RWPE2 (cell line): ENCODE measurements around the gene COP1.

Experiments
- ATAC-seq: fragments of 200-7000 bp; cut with Tn5 transposase; 3 replicates; pipeline ENCODE4 v1.9.1; 2021; ENCODE audit warnings: low read depth
- DNase-seq: peaks from one replicate; pipeline ENCODE4 v3.0.0-alpha.2; 2020; ENCODE audit warnings: low spot score
- H3K27ac ChIP-seq: fragments of 450-650 bp; 2 replicates; pipeline ENCODE4 v1.5.1; 2017; ENCODE audit warnings: mild to moderate bottlenecking; ENCODE audit not compliant: poor library complexity, severe bottlenecking
- H3K27me3 ChIP-seq: fragments of 250-450 bp; sonication (Bioruptor Pico); 2 replicates; pipeline ENCODE4 v1.5.1; 2021; ENCODE audit warnings: mild to moderate bottlenecking, moderate library complexity; ENCODE audit not compliant: insufficient read depth, poor library complexity, severe bottlenecking
- H3K36me3 ChIP-seq: fragments of 250-450 bp; sonication (Bioruptor Pico); 2 replicates; pipeline ENCODE4 v1.5.1; 2020; ENCODE audit warnings: low read depth, mild to moderate bottlenecking, moderate library complexity
- H3K4me1 ChIP-seq: fragments of 250-450 bp; sonication (Bioruptor Pico); 2 replicates; pipeline ENCODE4 v1.5.1; 2021; ENCODE audit warnings: mild to moderate bottlenecking, moderate library complexity; ENCODE audit not compliant: insufficient read depth, poor library complexity, severe bottlenecking
- H3K4me3 ChIP-seq: fragments of 250-450 bp; sonication (Bioruptor Pico); 2 replicates; pipeline ENCODE4 v1.5.1; 2021; ENCODE audit warnings: mild to moderate bottlenecking, moderate library complexity; ENCODE audit not compliant: severe bottlenecking
- H3K9me3 ChIP-seq: fragments of 250-450 bp; sonication (Bioruptor Pico); 2 replicates; pipeline ENCODE4 v1.5.1; 2021; ENCODE audit warnings: mild to moderate bottlenecking, moderate library complexity; ENCODE audit not compliant: severe bottlenecking
- TF ChIP-seq, protein P1 (sequence below): fragments of 450-650 bp; IDR thresholded peaks from one replicate; pipeline ENCODE4 v1.5.1; 2017; ENCODE audit warnings: mild to moderate bottlenecking, moderate library complexity; ENCODE audit not compliant: poor library complexity, severe bottlenecking

Gene COP1

DNA sequence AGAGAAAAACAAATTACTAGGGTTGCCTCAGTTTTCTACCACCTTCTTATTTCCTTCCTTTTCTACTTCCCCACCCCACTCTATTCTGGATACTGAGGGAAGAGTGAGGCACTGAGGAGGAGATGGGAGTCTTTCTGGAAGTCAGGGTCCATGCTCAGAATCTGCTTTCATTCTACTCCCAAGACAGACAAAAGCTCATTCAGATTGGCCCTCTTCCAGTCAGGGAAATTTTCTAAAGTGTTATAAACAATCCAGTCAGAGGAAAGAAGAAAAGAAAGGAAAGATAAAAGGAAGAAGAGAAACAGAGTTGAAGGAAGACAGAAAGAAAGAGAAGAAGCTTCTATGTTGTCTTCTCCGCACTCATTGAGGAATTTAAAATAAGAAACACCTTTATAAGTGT, 228.6 kb downstream of the COP1 start:
- Histone ChIP-seq H3K27me3 (no peaks in the 10 kb centered on the region), H3K27ac (no peak overlapping the region), H3K4me1 (no peaks in the 10 kb centered on the region)

DNA sequence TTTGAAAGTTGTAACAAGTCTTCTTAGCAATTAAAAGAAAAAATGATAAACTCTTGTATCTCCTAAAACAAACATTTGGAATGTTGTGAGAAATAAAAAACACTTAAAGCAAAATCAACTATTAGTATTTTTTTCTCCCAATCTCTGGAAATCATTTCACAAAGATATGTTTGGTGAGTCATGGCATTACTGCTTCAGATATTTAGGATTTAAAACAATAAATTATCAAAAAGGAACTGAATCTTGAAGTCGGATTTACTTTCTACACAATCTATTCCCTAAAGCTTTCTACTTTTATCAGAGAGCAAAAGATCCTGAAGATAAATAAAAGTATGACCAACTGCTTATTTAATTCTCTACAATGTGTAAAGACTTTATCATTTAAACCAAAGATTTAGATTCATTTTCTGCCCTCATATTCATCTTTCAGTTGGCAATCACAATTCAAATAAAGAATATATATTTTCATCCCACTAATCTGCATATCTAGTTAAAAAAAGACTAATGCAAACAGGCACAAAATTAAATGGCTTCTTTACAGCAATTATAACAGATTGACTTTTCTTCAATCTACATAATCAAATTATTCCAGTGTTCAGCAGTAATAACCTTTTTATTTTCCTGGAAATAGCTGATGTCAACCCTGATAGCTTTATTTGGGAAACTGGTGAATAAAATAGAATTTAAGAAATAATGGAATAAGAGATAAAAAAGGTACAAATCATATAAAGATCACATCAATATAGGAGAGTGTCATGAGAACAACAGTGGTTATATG, 230.0 kb downstream of the COP1 start:
- no peaks in the 10 kb centered on the region for H3K4me1 ChIP-seq
- no peak overlapping the region for H3K4me3 ChIP-seq
- no peaks in the 10 kb centered on the region for H3K27me3 ChIP-seq
- H3K9me3 ChIP-seq = peaks cover 3% of the 10 kb centered on the region
- no peak overlapping the region for H3K27ac ChIP-seq
- TF ChIP-seq, protein P1, sequence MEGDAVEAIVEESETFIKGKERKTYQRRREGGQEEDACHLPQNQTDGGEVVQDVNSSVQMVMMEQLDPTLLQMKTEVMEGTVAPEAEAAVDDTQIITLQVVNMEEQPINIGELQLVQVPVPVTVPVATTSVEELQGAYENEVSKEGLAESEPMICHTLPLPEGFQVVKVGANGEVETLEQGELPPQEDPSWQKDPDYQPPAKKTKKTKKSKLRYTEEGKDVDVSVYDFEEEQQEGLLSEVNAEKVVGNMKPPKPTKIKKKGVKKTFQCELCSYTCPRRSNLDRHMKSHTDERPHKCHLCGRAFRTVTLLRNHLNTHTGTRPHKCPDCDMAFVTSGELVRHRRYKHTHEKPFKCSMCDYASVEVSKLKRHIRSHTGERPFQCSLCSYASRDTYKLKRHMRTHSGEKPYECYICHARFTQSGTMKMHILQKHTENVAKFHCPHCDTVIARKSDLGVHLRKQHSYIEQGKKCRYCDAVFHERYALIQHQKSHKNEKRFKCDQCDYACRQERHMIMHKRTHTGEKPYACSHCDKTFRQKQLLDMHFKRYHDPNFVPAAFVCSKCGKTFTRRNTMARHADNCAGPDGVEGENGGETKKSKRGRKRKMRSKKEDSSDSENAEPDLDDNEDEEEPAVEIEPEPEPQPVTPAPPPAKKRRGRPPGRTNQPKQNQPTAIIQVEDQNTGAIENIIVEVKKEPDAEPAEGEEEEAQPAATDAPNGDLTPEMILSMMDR = no peak
- peaks cover 3% of the 10 kb centered on the region; the same call in 1 of the 2 replicates for H3K36me3 ChIP-seq
- no peak for DNase-seq
- ATAC-seq = no peak

More for the DNA sequence above, 228.6 kb downstream of the COP1 start:
- Histone ChIP-seq H3K36me3 (peaks cover 17% of the 10 kb centered on the region), H3K4me3 (no peak overlapping the region), H3K9me3 (peaks cover 3% of the 10 kb centered on the region)
- ATAC-seq (no peak), DNase-seq (no peak)
- TF ChIP-seq, protein P1 = no peak

DNA sequence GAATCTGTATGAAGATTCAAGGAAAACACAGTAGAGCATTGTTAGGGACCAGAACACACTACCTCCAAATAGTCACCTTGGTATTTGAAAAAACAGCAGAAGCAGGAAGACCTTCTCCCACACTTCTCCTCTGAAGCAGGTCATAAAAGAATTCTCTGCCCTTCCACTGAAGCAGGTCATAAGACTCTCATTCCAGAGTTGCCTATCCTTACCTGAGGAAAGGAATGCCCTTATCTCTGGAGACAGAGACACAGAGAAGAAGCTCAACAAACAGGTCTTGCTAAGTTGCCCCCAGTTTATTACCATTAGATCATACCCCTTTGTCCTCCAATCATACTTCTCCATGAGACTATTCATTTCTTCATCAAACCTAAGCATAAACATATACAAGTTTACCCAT, 237.9 kb downstream of the COP1 start:
- H3K27ac ChIP-seq = no peak overlapping the region
- no peak for DNase-seq
- ATAC-seq = no peak

DNA sequence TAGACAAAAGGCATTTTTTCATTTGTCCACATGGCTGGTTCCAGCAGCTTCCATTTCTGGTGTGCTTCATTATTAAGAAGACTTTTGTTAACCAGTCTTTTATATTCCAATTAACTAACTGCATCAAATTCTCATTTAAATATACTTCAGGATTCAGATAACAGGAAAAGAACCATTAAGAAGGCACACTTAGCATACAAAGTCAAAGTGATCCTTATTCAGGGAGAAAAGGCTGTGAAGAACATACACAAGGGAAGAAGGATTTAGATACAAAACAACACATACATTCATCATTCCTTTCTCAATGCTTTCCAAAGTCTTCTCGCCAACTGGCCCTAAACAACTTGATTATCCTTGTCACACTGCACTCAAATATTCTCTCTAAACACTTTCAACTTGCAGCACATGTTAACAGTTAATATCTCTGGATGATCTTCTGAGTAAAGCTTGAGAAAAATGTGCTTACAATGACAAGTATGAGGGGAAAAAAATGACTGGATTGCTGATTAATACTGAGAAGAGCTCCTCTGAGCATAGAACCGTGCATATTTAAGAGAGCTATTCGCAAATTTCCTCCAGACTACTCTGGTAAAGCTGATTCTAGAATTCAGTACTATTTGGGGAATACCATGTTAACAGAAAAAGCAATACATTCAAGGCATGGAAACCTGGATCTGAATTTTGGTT, 238.5 kb downstream of the COP1 start:
- Histone ChIP-seq H3K4me3 (no peak overlapping the region), H3K9me3 (no peaks in the 10 kb centered on the region), H3K4me1 (no peaks in the 10 kb centered on the region), H3K27me3 (no peaks in the 10 kb centered on the region), H3K27ac (no peak overlapping the region), H3K36me3 (peaks cover 10% of the 10 kb centered on the region)
- ATAC-seq = no peak
- DNase-seq = no peak
- TF ChIP-seq, protein P1 = no peak

More for the DNA sequence above, 237.9 kb downstream of the COP1 start:
- TF ChIP-seq, protein P1 = no peak
- Histone ChIP-seq H3K36me3 (peaks cover 10% of the 10 kb centered on the region), H3K4me3 (no peak overlapping the region), H3K9me3 (no peaks in the 10 kb centered on the region), H3K4me1 (no peaks in the 10 kb centered on the region), H3K27me3 (no peaks in the 10 kb centered on the region)
